Astrocyte (in vitro differentiated cells and primary cell): ENCODE data around the gene TMC1. TPM values are rescaled to one million over a fixed set of nuclear protein-coding genes. Genes with fewer than 3 reads are reported as not detected.

Source experiments
- DNase-seq: peaks from one replicate; pipeline ENCODE4 v3.0.0-alpha.2; 2010; ENCODE audit warnings: low read depth
- FAIRE-seq: peaks from 2 replicates; lab custom pipeline; 2011; peaks lifted over from hg19 to GRCh38; lab: Jason Lieb, UNC
- H2AFZ ChIP-seq: 2 replicates; pipeline ENCODE4 v1.6.0; 2012; ENCODE audit warnings: low read depth, low read length, inconsistent platforms
- H3K27ac ChIP-seq: 2 replicates; pipeline ENCODE4 v1.5.1; 2011; ENCODE audit warnings: low read depth, low read length, inconsistent platforms
- H3K27me3 ChIP-seq: 2 replicates; pipeline ENCODE4 v1.6.0; 2011; ENCODE audit warnings: low read length, inconsistent platforms; ENCODE audit not compliant: insufficient read depth
- H3K36me3 ChIP-seq: 2 replicates; pipeline ENCODE4 v1.5.1; 2011; ENCODE audit warnings: low read length, inconsistent platforms; ENCODE audit not compliant: insufficient read depth
- H3K4me1 ChIP-seq: 2 replicates; pipeline ENCODE4 v1.5.1; 2011; ENCODE audit warnings: low read length, inconsistent platforms; ENCODE audit not compliant: insufficient read depth
- H3K4me2 ChIP-seq: 2 replicates; pipeline ENCODE4 v1.6.0; 2012; ENCODE audit warnings: low read length, inconsistent platforms
- H3K4me3 ChIP-seq: 2 replicates; pipeline ENCODE4 v1.5.1; 2011; ENCODE audit warnings: low read depth, mild to moderate bottlenecking, low read length, inconsistent platforms; ENCODE audit not compliant: insufficient read depth
- H3K79me2 ChIP-seq: 2 replicates; pipeline ENCODE4 v1.6.0; 2012; ENCODE audit warnings: mild to moderate bottlenecking, low read length, inconsistent platforms; ENCODE audit not compliant: insufficient read depth
- H3K9ac ChIP-seq: 2 replicates; pipeline ENCODE4 v1.6.0; 2012; ENCODE audit warnings: mild to moderate bottlenecking, low read length, inconsistent platforms
- H3K9me3 ChIP-seq: 2 replicates; pipeline ENCODE4 v1.5.1; 2012; ENCODE audit warnings: low read depth, mild to moderate bottlenecking, low read length, inconsistent platforms; ENCODE audit not compliant: insufficient read depth
- H4K20me1 ChIP-seq: 2 replicates; pipeline ENCODE4 v1.6.0; 2012; ENCODE audit warnings: low read length, inconsistent platforms; ENCODE audit not compliant: insufficient read depth
- H3K27ac Mint-ChIP-seq: one replicate; pipeline ENCODE4 v1.8.0; 2021; ENCODE audit warnings: mild to moderate bottlenecking, mixed read lengths; ENCODE audit not compliant: unreplicated experiment
- H3K27me3 Mint-ChIP-seq: one replicate; pipeline ENCODE4 v1.8.0; 2021; ENCODE audit warnings: low read depth, mixed read lengths; ENCODE audit not compliant: unreplicated experiment
- H3K36me3 Mint-ChIP-seq: one replicate; pipeline ENCODE4 v1.8.0; 2021; ENCODE audit warnings: low read depth, mixed read lengths; ENCODE audit not compliant: unreplicated experiment
- H3K4me1 Mint-ChIP-seq: one replicate; pipeline ENCODE4 v1.8.0; 2021; ENCODE audit warnings: low read depth, mixed read lengths; ENCODE audit not compliant: unreplicated experiment
- H3K4me3 Mint-ChIP-seq: one replicate; pipeline ENCODE4 v1.8.0; 2021; ENCODE audit warnings: mild to moderate bottlenecking, moderate library complexity, mixed read lengths; ENCODE audit not compliant: unreplicated experiment
- H3K9me3 Mint-ChIP-seq: one replicate; pipeline ENCODE4 v1.8.0; 2021; ENCODE audit warnings: mild to moderate bottlenecking, mixed read lengths; ENCODE audit not compliant: unreplicated experiment
- CTCF ChIP-seq: IDR thresholded peaks from 2 replicates; pipeline ENCODE4 v1.5.1; 2011; ENCODE audit warnings: low read depth, mild to moderate bottlenecking, inconsistent platforms, low read length, moderate library complexity; ENCODE audit not compliant: insufficient read depth
- EZH2 ChIP-seq: IDR thresholded peaks from 2 replicates; pipeline ENCODE4 v1.6.1; 2012; ENCODE audit warnings: mild to moderate bottlenecking, low read length, inconsistent platforms; ENCODE audit not compliant: insufficient read depth
- total RNA-seq: library from RNA; stranded (reverse); gene quantifications from 2 replicates; pipeline ENCODE4 v1.2.1, GENCODE V29; 2021

The TMC1 gene
- total RNA-seq, 1 donor from 2014 or later: not detected

- H3K36me3 Mint-ChIP-seq: no peaks in the 10 kb centered on the region
- H3K27ac ChIP-seq: no peak overlapping the region
These were observed 342.2 kb downstream of the TMC1 start for GRCh38 chr9:72863456-72864094.

GRCh38 chr9:72864327-72864726, 342.9 kb downstream of the TMC1 start:
- H3K4me3 Mint-ChIP-seq: no peak overlapping the region
- no peaks in the 10 kb centered on the region for H3K4me1 Mint-ChIP-seq
- DNase-seq: no peak
- Histone ChIP-seq H3K9me3 (no peaks in the 10 kb centered on the region), H3K4me1 (no peaks in the 10 kb centered on the region), H3K79me2 (no peaks in the 10 kb centered on the region), H3K27ac (no peak overlapping the region), H3K27me3 (no peaks in the 10 kb centered on the region), H3K4me2 (no peak overlapping the region), H3K9ac (no peak overlapping the region), H3K36me3 (no peaks in the 10 kb centered on the region), H3K4me3 (no peak overlapping the region), H4K20me1 (no peaks in the 10 kb centered on the region), H2AFZ (no peak overlapping the region)
- TF ChIP-seq CTCF (no peak), EZH2 (no peak)
- no peaks in the 10 kb centered on the region for H3K36me3 Mint-ChIP-seq
- no peaks in the 10 kb centered on the region for H3K9me3 Mint-ChIP-seq
- no peaks in the 10 kb centered on the region for H3K27me3 Mint-ChIP-seq
- no peak overlapping the region for H3K27ac Mint-ChIP-seq
- no peak for FAIRE-seq

More at GRCh38 chr9:72863456-72864094, 342.2 kb downstream of the TMC1 start:
- H3K27me3 ChIP-seq: no peaks in the 10 kb centered on the region
- Mint-ChIP-seq H3K9me3 (no peaks in the 10 kb centered on the region), H3K4me3 (no peak overlapping the region), H3K27me3 (no peaks in the 10 kb centered on the region), H3K4me1 (no peaks in the 10 kb centered on the region), H3K27ac (no peak overlapping the region)
- no peaks in the 10 kb centered on the region for H3K4me1 ChIP-seq
- no peaks in the 10 kb centered on the region for H4K20me1 ChIP-seq
- H3K9me3 ChIP-seq: no peaks in the 10 kb centered on the region
- DNase-seq (peak; percentile 48), FAIRE-seq (no peak)
- H3K4me3 ChIP-seq: no peak overlapping the region
- H3K9ac ChIP-seq: no peak overlapping the region
- no peaks in the 10 kb centered on the region for H3K79me2 ChIP-seq
- H3K36me3 ChIP-seq: no peaks in the 10 kb centered on the region
- H3K4me2 ChIP-seq: no peak overlapping the region
- no peak overlapping the region for H2AFZ ChIP-seq
- TF ChIP-seq CTCF (no peak), EZH2 (no peak)

GRCh38 chr9:72871685-72872084, 350.3 kb downstream of the TMC1 start:
- Mint-ChIP-seq H3K36me3 (no peaks in the 10 kb centered on the region), H3K4me1 (no peaks in the 10 kb centered on the region), H3K27ac (no peak overlapping the region), H3K27me3 (no peaks in the 10 kb centered on the region), H3K4me3 (no peak overlapping the region), H3K9me3 (no peaks in the 10 kb centered on the region)
- Histone ChIP-seq H3K27me3 (no peaks in the 10 kb centered on the region), H3K4me3 (no peak overlapping the region), H3K4me1 (no peaks in the 10 kb centered on the region), H3K9me3 (no peaks in the 10 kb centered on the region), H4K20me1 (no peaks in the 10 kb centered on the region), H3K36me3 (no peaks in the 10 kb centered on the region), H3K9ac (no peak overlapping the region), H3K4me2 (peak overlapping the region; percentile 65), H3K79me2 (no peaks in the 10 kb centered on the region), H2AFZ (peak overlapping the region; percentile 19), H3K27ac (no peak overlapping the region)
- TF ChIP-seq EZH2 (no peak), CTCF (peak; percentile 54)
- FAIRE-seq (peak; percentile 67), DNase-seq (no peak)
